GM12878 (cell line): ENCODE results near the gene TLR9. TPM values are rescaled to one million over a fixed set of nuclear protein-coding genes. Genes with fewer than 3 reads are reported as not detected.

Experiments used
- ATAC-seq: fragments of 200-7000 bp; cut with Tn5 transposase; 3 replicates; pipeline ENCODE4 v1.9.1; 2020; ENCODE audit warnings: mild to moderate bottlenecking, moderate library complexity
- BruUV-seq: library from RNA; stranded (reverse); fragments of 400-500 nt; replicated peaks from 2 replicates; lab custom pipeline; 2021; lab: Mats Ljungman, UMichigan
- CTCF ChIA-PET: fragments of 300-600 bp; sonication (Branson Sonifier 250); formaldehyde crosslinking; extraction: SDS; loops from one replicate; lab custom pipeline; 2021; ENCODE audit warnings: inconsistent platforms; lab: Yijun Ruan, JAX
- POLR2A ChIA-PET: fragments of 350-600 bp; formaldehyde crosslinking; extraction: SDS; loops from one replicate; lab custom pipeline; 2021; ENCODE audit warnings: inconsistent platforms; lab: Charles Lee
- RAD21 ChIA-PET: fragments of 300-600 bp; sonication (Branson Sonifier 250); formaldehyde crosslinking; loops from one replicate; lab custom pipeline; 2023; ENCODE audit warnings: antibody characterized with exemption; ENCODE audit not compliant: unreplicated experiment; lab: Charles Lee
- SMC1A ChIA-PET: fragments of 300-600 bp; sonication (Branson Sonifier 250); formaldehyde crosslinking; loops from one replicate; lab custom pipeline; 2023; ENCODE audit not compliant: unreplicated experiment, uncharacterized antibody; lab: Charles Lee
- DNase-seq: peaks from one replicate; pipeline ENCODE4 v3.0.0-alpha.2; 2011; ENCODE audit warnings: low read depth, low spot score
- FAIRE-seq: peaks from 3 replicates; lab custom pipeline; 2011; peaks lifted over from hg19 to GRCh38; lab: Jason Lieb, UNC
- H2AFZ ChIP-seq: 2 replicates; pipeline ENCODE4 v1.6.0; 2011; ENCODE audit warnings: low read depth, low read length, control low read depth; ENCODE audit not compliant: control insufficient read depth
- H3K27ac ChIP-seq: 2 replicates; pipeline ENCODE4 v1.5.1; 2011; ENCODE audit warnings: control low read depth; ENCODE audit not compliant: control insufficient read depth, insufficient read depth
- H3K27me3 ChIP-seq, 2 experiments: replicated peaks in 1 of 2; 2 replicates each; pipeline versions ENCODE4 v1.6.0 to v1.6.1; 2011; ENCODE audit warnings: low read length in 1 of 2; ENCODE audit not compliant: control insufficient read depth in 2 of 2, insufficient read depth in 2 of 2
- H3K36me3 ChIP-seq, 2 experiments: 2 replicates each; pipeline ENCODE4 v1.5.1; 2011; ENCODE audit warnings: low read length in 1 of 2; ENCODE audit not compliant: control insufficient read depth in 2 of 2, insufficient read depth in 2 of 2
- H3K4me1 ChIP-seq: 2 replicates; pipeline ENCODE4 v1.6.1; 2011; ENCODE audit warnings: mild to moderate bottlenecking, low read length, moderate library complexity, mixed read lengths; ENCODE audit not compliant: control insufficient read depth, insufficient read depth
- H3K4me2 ChIP-seq: 2 replicates; pipeline ENCODE4 v1.6.0; 2011; ENCODE audit warnings: control low read depth; ENCODE audit not compliant: control insufficient read depth, insufficient read depth
- H3K4me3 ChIP-seq: fragments of 200-600 bp; sonication (generic); 2 replicates; pipeline ENCODE4 v1.5.1; 2016
- H3K79me2 ChIP-seq: 2 replicates; pipeline ENCODE4 v1.6.0; 2011; ENCODE audit warnings: low read length; ENCODE audit not compliant: control insufficient read depth, insufficient read depth
- H3K9ac ChIP-seq: 2 replicates; pipeline ENCODE4 v1.8.0; 2011; ENCODE audit warnings: low read length, control low read depth, mixed read lengths; ENCODE audit not compliant: control insufficient read depth, insufficient read depth
- H3K9me3 ChIP-seq: replicated peaks from 3 replicates; pipeline ENCODE4 v1.5.1; 2011; ENCODE audit warnings: mild to moderate bottlenecking, low read length; ENCODE audit not compliant: control insufficient read depth, insufficient read depth
- H4K20me1 ChIP-seq: 2 replicates; pipeline ENCODE4 v1.6.0; 2011; ENCODE audit not compliant: control insufficient read depth, insufficient read depth
- ATF7 ChIP-seq: fragments of 450-650 bp; IDR thresholded peaks from 2 replicates; pipeline ENCODE4 v1.6.1; 2016; ENCODE audit warnings: low read depth, mild to moderate bottlenecking
- CREM ChIP-seq: IDR thresholded peaks from 2 replicates; pipeline ENCODE4 v1.6.1; 2014; ENCODE audit warnings: antibody characterized with exemption, low read depth
- E2F4 ChIP-seq: IDR thresholded peaks from 2 replicates; pipeline ENCODE4 v1.6.1; 2012; ENCODE audit warnings: low read depth, low read length, improper control_type of control experiment
- KDM1A ChIP-seq: fragments of 200-600 bp; sonication (generic); IDR thresholded peaks from 2 replicates; pipeline ENCODE4 v1.6.1; 2016; ENCODE audit warnings: borderline replicate concordance
- PAX8 ChIP-seq: fragments of 450-650 bp; IDR thresholded peaks from 2 replicates; pipeline ENCODE4 v1.6.1; 2017; ENCODE audit warnings: mild to moderate bottlenecking, moderate library complexity
- PML ChIP-seq: IDR thresholded peaks from 2 replicates; pipeline ENCODE4 v1.6.1; 2012; ENCODE audit warnings: low read length, inconsistent platforms
- POLR2AphosphoS5 ChIP-seq: IDR thresholded peaks from 2 replicates; pipeline ENCODE4 v1.6.1; 2011; ENCODE audit warnings: mild to moderate bottlenecking, low read length, inconsistent platforms
- SIX5 ChIP-seq: IDR thresholded peaks from 2 replicates; pipeline ENCODE4 v1.6.1; 2011; ENCODE audit warnings: mild to moderate bottlenecking, low read depth, low read length, moderate library complexity; ENCODE audit not compliant: severe bottlenecking
- SUPT20H ChIP-seq: IDR thresholded peaks from 2 replicates; pipeline ENCODE4 v1.6.1; 2011; ENCODE audit warnings: low read depth, mild to moderate bottlenecking, low read length, moderate library complexity, borderline replicate concordance; ENCODE audit not compliant: control insufficient read depth
- ZBTB40 ChIP-seq: fragments of 450-650 bp; IDR thresholded peaks from 2 replicates; pipeline ENCODE4 v1.6.1; 2016; ENCODE audit warnings: mild to moderate bottlenecking, moderate library complexity, borderline replicate concordance
- WGBS: methylation state at CpG from one replicate; pipeline ENCODE4 v1.1.6; 2016; ENCODE audit warnings: low lambda C conversion rate; ENCODE audit not compliant: insufficient replicate concordance, insufficient coverage; ENCODE audit errors: missing lambda C conversion rate; 5-methylcytosine and 5-hydroxymethylcytosine counted together
- in situ Hi-C: fragments of 300-500 bp; cut with MboI; formaldehyde crosslinking; loops from 9 replicates; pipeline ENCODE4 v1.14.3; 2018; ENCODE audit warnings: mixed read lengths
- intact Hi-C: fragments of 100-400 bp; cut with micrococcal nuclease; formaldehyde crosslinking; loops from one replicate; pipeline ENCODE4 v1.14.2; 2022; ENCODE audit not compliant: unreplicated experiment
- polyA plus RNA-seq, 11 experiments: library from polyadenylated mRNA; depleted of rRNA in 4 of 11; unstranded in 6 of 11; stranded (reverse) in 5 of 11; fragments of >200 nt; fragmentation: Nextera tagmentation in 4 of 11; fragmentation: Illumina TruSeq in 1 of 11; extraction: Ambion mirVana in 4 of 11; extraction: Trizol in 1 of 11; gene quantifications; 1 replicate in 1 of 11; 2 replicates in 10 of 11; pipeline versions ENCODE4 v1.2.1 to v1.2.3, GENCODE V29; 2011 to 2016; ENCODE audit warnings: inconsistent platforms in 2 of 11, missing spikeins in 2 of 11, low read depth in 1 of 11
- total RNA-seq, 4 experiments: library from RNA; depleted of rRNA in 3 of 4; stranded (reverse); fragments of >200 nt in 3 of 4; fragmentation: Illumina TruSeq in 1 of 4; extraction: Trizol in 1 of 4; gene quantifications; 2 replicates each; pipeline versions ENCODE4 v1.2.1 to v1.2.3, GENCODE V29; 2013 to 2021
- TF ChIP-seq, protein P1 (sequence below): IDR thresholded peaks from 2 replicates; pipeline ENCODE4 v1.6.1; 2012; ENCODE audit warnings: low read depth, low read length, improper control_type of control experiment
- TF ChIP-seq, protein P2 (sequence below): IDR thresholded peaks from 2 replicates; pipeline ENCODE4 v1.6.1; 2011; ENCODE audit warnings: mild to moderate bottlenecking, low read depth, low read length, moderate library complexity; ENCODE audit not compliant: insufficient replicate concordance
- TF ChIP-seq, protein P3 (sequence below): fragments of 450-650 bp; IDR thresholded peaks from 2 replicates; pipeline ENCODE4 v1.6.1; 2017; ENCODE audit warnings: mild to moderate bottlenecking

Gene TLR9
- total and polyA plus RNA-seq, 10 of the 15 experiments (the other 5 are each of a cell fraction or from before 2014, with no cell fraction given), result 0.10 to 4.8 (median 0.53) TPM; not detected in 1

- H3K27ac ChIP-seq, result no peak overlapping the region
- no peak for DNase-seq
- TF ChIP-seq CREM (no peak), ATF7 (no peak), E2F4 (no peak), SUPT20H (no peak), POLR2AphosphoS5 (no peak), SIX5 (no peak), ZBTB40 (no peak), KDM1A (no peak), PML (no peak), PAX8 (no peak)
- TF ChIP-seq, protein P1, sequence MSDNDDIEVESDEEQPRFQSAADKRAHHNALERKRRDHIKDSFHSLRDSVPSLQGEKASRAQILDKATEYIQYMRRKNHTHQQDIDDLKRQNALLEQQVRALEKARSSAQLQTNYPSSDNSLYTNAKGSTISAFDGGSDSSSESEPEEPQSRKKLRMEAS, result no peak
- TF ChIP-seq, protein P2, sequence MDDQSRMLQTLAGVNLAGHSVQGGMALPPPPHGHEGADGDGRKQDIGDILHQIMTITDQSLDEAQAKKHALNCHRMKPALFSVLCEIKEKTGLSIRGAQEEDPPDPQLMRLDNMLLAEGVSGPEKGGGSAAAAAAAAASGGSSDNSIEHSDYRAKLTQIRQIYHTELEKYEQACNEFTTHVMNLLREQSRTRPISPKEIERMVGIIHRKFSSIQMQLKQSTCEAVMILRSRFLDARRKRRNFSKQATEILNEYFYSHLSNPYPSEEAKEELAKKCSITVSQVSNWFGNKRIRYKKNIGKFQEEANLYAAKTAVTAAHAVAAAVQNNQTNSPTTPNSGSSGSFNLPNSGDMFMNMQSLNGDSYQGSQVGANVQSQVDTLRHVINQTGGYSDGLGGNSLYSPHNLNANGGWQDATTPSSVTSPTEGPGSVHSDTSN, result no peak
- TF ChIP-seq, protein P3, sequence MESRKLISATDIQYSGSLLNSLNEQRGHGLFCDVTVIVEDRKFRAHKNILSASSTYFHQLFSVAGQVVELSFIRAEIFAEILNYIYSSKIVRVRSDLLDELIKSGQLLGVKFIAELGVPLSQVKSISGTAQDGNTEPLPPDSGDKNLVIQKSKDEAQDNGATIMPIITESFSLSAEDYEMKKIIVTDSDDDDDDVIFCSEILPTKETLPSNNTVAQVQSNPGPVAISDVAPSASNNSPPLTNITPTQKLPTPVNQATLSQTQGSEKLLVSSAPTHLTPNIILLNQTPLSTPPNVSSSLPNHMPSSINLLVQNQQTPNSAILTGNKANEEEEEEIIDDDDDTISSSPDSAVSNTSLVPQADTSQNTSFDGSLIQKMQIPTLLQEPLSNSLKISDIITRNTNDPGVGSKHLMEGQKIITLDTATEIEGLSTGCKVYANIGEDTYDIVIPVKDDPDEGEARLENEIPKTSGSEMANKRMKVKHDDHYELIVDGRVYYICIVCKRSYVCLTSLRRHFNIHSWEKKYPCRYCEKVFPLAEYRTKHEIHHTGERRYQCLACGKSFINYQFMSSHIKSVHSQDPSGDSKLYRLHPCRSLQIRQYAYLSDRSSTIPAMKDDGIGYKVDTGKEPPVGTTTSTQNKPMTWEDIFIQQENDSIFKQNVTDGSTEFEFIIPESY, result no peak
- 0 out of 4 replicates have a peak, but pooled peaks cover 0 to 4% of the 10 kb centered on the region in 2 experiments for H3K36me3 ChIP-seq
- in situ Hi-C loops (no loop called here), intact Hi-C loops (no loop called here)
- SMC1A ChIA-PET, result interaction anchor here (1.1 kb wide), 1 partner anchor 26 kb away, joined by 3 read pairs; no protein-coding TSS in a partner anchor
- no peak for FAIRE-seq
- no peaks in the 10 kb centered on the region for H3K27me3 ChIP-seq
- POLR2A ChIA-PET, result no interaction called here
- 82% methylated on average over 14 of the region's 14 CpGs for WGBS
- CTCF ChIA-PET, result interaction anchor here (0.6 to 1.1 kb wide), 2 partner anchors 10 to 713 kb away, joined by 3 read pairs; no protein-coding TSS in a partner anchor
- H3K9ac ChIP-seq, result no peak overlapping the region
- no peak for ATAC-seq
- H3K9me3 ChIP-seq, result no peaks in the 10 kb centered on the region
- H3K4me2 ChIP-seq, result no peak overlapping the region
- RAD21 ChIA-PET, result no interaction called here
- H3K79me2 ChIP-seq, result peaks cover 17% of the 10 kb centered on the region
- H3K4me1 ChIP-seq, result peaks cover 22% of the 10 kb centered on the region
- no peak overlapping the region for H2AFZ ChIP-seq
- BruUV-seq, result no TSS peak
- no peak overlapping the region for H3K4me3 ChIP-seq
- H4K20me1 ChIP-seq, result no peaks in the 10 kb centered on the region
Observed at GRCh38 chr3:52194485-52195290, 30.8 kb downstream of the TLR9 start.
